KG1 (cell line): ENCODE data around the gene MRPL20.
"Not testable (repeated sequence)": the region's sequence is repeated elsewhere in the genome, so short reads cannot be mapped to it uniquely, and the experiment has no call there.

Source experiments
- DNase-seq: peaks from one replicate; lab custom pipeline; 2025; lab: John Stamatoyannopoulos, UW

MRPL20 gene

GRCh38 chr1:1406101-1406820 is 832 bp downstream of the MRPL20 start:
- no peak for DNase-seq

DNA sequence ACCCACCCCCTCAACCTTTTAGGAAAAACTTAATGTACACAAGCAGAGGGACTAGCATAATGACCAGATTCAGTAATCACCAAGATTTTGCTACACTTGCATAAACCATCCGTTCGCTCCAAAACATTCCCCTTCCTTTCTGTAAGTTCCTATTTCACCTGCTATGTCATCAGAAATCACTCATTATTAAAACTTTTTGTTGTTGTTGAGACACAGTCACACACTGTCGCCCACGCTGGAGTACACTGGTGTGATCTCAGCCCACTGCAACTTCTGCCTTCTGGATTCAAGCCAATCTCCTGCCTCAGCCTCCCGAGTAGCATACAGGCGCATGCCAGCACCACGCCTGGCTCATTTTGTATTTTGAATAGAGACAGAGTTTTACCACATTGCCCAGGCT is 3.4 kb downstream of the MRPL20 start:
- no peak for DNase-seq

GRCh38 chr1:1402901-1403392 is 4.1 kb downstream of the MRPL20 start:
- DNase-seq = not testable (repeated sequence)

DNA sequence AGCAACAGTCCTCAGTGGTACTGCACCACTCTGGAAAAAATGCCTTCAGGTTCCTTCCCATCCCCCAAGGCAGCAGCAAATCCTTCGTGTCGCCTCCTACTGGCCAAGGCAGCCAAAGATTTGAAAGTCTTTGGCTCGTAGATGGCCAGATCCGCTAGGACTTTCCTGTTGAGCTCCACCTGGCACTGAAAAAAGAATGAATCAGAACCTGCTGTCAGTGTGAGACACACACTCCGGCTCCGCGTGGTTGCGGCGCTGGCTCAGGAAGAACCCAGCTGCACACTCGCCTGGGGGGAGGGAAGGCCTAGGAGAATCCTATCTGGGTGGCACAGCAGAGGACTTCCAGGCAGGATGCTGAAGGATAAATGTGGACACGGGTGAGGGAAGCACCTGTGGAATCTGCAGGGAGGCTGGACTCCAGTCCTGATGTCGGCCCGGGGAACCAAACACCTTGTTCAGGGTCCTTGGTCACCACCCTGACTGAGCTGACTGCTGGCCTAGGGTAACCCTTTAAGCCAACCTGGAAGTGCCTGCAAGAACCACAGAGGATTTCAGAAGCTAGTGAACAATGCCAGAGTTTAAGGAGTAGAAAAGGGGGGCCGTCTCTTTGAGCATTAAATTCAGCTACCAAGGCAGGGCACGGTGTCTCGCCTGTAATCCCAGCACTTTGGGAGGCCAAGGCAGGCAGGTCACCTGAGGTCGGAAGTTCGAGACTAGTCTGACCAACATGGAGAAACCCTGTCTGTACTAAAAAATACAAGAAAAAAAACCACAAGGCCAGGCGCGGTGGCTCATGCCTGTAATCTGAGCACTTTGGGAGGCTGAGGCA is 4.8 kb downstream of the MRPL20 start:
- peak; percentile 21 for DNase-seq

DNA sequence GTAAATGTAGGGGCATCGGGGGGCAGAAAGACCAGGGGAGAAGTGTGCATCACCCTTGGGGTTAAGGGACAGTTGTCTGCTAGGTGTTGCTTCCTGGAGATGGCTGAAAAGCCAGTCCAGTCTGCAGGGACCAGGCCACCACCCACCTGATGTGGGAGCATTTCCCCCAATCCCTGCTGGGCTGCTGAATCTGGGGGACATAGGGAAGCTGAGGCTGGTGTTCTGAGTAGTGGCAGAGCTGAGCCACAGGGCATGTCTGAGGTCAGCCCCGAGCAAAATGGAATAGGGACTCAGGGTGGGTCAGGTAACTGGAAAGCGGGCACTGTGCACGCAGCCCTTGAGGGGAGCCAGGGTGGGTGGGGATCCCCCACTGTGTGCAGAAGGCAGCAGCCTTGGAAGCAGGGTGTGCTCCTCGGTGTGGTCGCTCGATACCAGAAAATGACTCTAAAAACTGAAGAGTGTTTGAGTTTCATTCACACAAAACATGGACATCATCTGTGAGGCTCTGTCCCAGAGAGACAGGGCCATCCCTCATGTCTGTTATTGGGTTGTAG is 5.6 kb downstream of the MRPL20 start:
- DNase-seq = no peak

DNA sequence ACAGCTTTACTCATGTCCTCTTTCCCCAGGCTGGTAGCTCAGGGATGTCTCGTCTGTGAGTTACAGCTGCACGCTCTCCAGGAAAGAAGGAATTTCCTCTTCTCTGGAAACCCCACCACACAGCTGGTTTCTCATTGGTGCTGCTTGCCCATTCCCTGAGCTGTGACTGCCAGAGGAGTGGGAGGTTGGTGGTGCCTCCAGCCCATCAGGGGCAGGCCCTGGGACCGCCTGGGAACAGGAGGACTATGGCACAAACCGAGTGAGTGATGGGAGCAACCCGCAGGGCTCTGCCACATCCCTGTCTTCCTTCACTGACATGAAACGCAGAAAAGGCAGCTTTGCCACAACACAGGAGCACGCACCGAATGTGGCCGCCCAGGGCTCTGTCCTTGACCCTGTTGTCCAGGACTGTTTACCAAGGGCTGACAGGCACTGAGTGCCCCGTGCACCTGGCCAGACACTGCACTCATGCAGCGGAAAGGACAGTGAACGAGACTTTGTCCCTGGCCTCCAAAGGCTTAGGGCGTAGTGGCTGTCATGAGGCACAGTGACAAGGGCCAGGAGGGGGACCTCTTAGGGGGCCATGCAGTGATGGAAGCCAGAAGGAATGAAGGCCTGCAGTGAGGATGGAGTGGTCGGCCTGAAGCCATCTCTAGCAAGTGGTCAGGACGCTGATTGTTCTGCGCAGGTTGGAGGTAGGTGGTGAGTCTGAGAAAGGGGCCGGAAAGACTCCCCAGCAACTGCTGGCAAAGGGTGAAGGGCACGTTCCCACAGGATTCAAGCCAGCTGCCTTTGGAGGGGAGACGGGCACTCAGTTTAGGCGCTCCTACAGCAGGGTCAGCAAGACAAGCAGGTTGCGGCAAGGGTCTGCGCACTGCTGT is 6.3 kb downstream of the MRPL20 start:
- no peak for DNase-seq

- DNase-seq = no peak
These were observed 7.1 kb downstream of the MRPL20 start for GRCh38 chr1:1399872-1400575.

GRCh38 chr1:1399187-1399871 is 7.8 kb downstream of the MRPL20 start, which contains the start of gene CCNL2:
Gene CCNL2 (minus strand): TSS chr1:1399335. CDS start chr1:1399306, 29 bp downstream.
- peak; percentile 97 for DNase-seq

- no peak for DNase-seq
These were observed 8.4 kb downstream of the MRPL20 start for GRCh38 chr1:1398677-1399186.

GRCh38 chr1:1397839-1398523 is 9.1 kb downstream of the MRPL20 start:
- DNase-seq = no peak

- no peak for DNase-seq
These were observed 11.9 kb downstream of the MRPL20 start for GRCh38 chr1:1395166-1395565.

DNA sequence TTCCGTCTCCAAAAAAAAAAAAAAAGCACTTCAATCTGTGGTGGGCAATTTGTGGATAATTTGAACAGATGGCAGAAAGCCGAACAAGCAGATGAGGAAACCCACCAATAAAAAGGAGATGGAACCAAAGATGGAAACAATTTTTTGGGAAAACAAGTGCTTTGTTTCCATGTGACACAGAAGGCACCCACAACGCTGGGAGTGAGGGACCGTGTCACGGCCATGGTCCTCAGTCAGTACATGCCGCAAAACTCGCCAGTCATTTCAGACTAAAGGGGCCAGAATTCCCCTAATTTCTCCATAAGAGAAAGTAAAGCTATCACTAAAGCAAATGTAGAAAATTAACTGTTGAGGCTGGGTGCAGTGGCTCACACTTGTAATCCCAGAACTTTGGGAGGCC is 13.0 kb downstream of the MRPL20 start:
- no peak for DNase-seq

DNA sequence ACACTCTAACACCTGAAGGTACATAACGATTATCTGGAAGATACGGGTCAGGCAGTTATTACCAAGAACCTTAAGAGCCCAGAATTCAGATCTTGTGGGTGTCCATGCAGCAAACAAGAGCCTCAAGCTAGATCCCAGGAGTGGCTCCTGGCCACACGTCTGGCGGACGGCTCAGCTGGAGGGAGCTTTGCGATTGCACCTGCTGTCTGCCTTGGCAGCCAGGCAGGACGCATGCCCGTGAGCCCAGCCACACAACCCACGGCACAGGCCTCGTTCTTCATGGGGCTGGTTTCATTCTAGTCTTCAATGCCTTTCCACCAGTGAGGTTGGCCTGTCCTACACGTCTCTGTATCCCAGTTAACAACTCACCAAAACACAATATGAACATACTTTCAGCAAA is 13.7 kb downstream of the MRPL20 start:
- no peak for DNase-seq

GRCh38 chr1:1393014-1393413 is 14.1 kb downstream of the MRPL20 start:
- no peak for DNase-seq

DNA sequence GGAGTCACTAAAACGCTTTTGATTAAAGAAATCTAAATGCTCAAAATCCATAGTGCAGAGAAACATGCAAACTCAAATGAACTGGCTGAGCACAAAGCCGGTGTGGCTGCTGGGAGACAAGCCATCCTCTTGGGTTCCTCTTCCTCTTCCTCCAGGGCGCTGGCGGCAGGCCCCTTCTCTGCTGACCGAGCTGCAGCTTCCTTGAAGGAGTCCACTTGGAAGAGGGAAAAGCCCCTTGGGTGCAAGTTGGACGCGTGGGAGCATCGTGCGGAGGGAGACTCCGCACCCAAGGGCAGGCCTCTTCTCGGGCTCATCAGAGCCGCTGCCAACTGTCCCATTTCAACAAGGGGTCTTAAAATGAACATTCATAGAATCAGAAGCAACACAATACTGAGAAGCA is 15.9 kb downstream of the MRPL20 start:
- no peak for DNase-seq

DNA sequence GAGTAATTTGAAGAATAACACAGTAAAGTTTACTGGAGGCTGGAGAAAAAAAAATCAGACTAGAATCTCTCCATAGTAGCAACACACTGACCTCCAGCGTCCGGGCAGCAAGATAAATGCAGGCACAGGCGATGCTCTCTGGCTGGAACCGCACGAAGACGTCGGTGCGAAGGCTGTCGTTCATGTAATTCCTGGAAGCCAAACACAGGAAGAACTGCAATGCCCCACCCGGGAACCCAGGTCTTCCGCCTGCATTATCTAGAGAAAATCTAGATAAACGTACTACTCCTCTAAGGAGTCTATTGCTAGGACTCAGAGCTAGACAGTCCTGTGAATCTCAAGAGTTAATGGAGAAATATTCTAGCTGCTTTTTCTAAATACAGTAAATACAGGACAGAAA is 16.4 kb downstream of the MRPL20 start:
- DNase-seq = no peak

DNA sequence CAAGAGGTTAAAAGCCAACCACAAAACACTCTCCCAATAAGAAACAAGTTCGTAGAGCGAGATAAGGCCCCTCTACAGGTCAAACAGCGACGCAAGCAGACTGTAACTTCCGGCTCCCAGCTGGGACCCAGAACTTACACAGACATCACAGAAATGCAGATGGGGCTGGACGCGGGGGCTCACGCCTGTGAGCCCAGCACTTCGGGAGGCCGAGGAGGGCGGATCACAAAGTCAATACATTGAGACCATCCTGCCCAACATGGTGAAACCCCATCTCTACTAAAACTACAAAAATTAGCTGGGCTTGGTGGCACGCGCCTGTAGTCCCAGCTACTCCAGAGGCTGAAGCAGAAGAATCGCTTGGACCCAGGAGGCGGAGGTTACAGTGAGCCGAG is 19.0 kb downstream of the MRPL20 start:
- DNase-seq = no peak

DNA sequence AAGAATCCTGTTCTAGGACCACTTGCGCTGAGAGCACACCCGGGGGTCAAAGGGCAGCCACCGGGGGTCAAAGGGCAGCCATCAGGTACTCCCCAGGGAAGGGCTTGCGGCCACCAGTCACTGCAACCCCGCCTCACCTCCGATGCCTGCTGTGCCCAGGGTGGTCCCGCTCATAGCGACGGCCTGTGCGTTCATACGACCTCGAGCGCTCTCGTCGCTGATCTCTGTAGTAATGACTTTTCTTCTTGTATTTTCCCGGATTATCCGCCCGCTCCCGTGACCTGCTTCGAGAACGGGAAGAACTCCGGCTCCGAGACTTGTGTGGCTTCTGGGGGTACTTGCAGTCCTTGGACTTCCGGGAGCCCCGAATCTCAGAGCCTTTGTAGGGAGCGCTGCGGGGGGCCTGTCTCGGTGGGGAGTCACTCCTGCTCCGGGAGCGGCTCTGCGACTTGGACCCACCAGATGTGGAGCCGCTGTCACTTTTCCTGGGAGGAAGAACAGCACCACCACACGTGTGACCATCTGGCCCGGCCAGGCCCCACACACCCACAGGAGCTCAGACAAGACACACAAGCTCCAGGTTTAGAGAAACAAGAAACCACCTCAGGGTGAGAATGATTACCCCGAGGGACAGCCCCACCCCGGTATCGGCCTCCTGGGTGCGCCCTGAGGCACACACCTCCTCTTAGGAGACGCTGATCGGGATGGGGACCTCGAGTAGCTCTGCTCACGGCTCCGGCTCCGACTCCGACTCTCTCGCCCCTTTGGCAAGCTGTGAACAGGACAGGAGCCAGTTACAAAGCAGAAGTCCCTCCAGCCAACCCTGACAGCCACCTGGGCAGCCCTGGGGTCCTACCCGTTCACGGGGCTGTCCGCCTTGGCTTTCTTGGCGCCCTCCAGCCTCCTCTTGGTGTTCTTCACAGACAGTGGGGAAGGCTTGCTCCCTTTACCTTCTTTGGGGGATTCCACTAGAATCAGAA is 19.7 kb downstream of the MRPL20 start:
- DNase-seq = no peak

DNA sequence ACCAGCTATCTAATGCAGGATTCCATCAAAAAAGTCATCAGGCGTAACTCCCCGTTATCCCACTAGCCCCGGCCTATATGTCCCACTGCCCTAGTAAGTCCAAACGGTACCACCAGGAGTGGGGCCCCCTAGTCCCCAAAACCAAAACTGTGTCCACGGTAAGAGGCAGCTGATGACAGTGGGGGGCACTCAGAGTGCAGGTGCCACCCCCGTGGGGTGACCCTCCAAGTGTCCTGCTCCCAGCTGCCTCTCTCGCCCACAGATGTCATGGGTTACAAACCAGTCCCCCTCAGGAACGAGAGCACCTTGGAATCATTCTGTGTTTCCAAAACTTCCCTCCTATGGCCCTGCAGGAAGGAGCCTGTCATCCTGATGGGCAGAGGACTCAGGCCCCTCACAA is 21.2 kb downstream of the MRPL20 start:
- no peak for DNase-seq
